Measurements from ENCODE around the gene TUBB6.

The TUBB6 gene

GRCh38 chr18:12362473-12363174 is 54.6 kb downstream of the TUBB6 start:
- H3K27ac Mint-ChIP-seq: no peak overlapping the region
- H3K4me3 Mint-ChIP-seq: no peak overlapping the region
- no peaks in the 10 kb centered on the region for H3K9me3 Mint-ChIP-seq
- peaks cover 43% of the 10 kb centered on the region for H3K36me3 Mint-ChIP-seq (ENCODE audit: low read depth)
- peaks cover 4% of the 10 kb centered on the region for H3K4me1 Mint-ChIP-seq (ENCODE audit: low read depth)
- no peaks in the 10 kb centered on the region for H3K27me3 Mint-ChIP-seq (ENCODE audit: low read depth)

- Mint-ChIP-seq H3K27ac (no peak overlapping the region), H3K9me3 (no peaks in the 10 kb centered on the region), H3K4me1 (ENCODE audit: low read depth) (peaks cover 7% of the 10 kb centered on the region), H3K36me3 (ENCODE audit: low read depth) (peaks cover 32% of the 10 kb centered on the region), H3K4me3 (no peak overlapping the region), H3K27me3 (ENCODE audit: low read depth) (no peaks in the 10 kb centered on the region)
These were observed 58.3 kb downstream of the TUBB6 start for GRCh38 chr18:12366379-12366778.

GRCh38 chr18:12366784-12367183 is 58.7 kb downstream of the TUBB6 start:
- no peak overlapping the region for H3K27ac Mint-ChIP-seq
- no peak overlapping the region for H3K4me3 Mint-ChIP-seq
- no peaks in the 10 kb centered on the region for H3K9me3 Mint-ChIP-seq
- H3K4me1 Mint-ChIP-seq (ENCODE audit: low read depth): peaks cover 11% of the 10 kb centered on the region
- H3K36me3 Mint-ChIP-seq (ENCODE audit: low read depth): peaks cover 31% of the 10 kb centered on the region
- no peaks in the 10 kb centered on the region for H3K27me3 Mint-ChIP-seq (ENCODE audit: low read depth)

- peaks cover 27% of the 10 kb centered on the region for H3K4me1 Mint-ChIP-seq (ENCODE audit: low read depth)
- H3K9me3 Mint-ChIP-seq: no peaks in the 10 kb centered on the region
- peaks cover 20% of the 10 kb centered on the region for H3K36me3 Mint-ChIP-seq (ENCODE audit: low read depth)
- H3K27me3 Mint-ChIP-seq (ENCODE audit: low read depth): no peaks in the 10 kb centered on the region
- H3K4me3 Mint-ChIP-seq: no peak overlapping the region
- H3K27ac Mint-ChIP-seq: no peak overlapping the region
These were observed 61.2 kb downstream of the TUBB6 start for GRCh38 chr18:12369211-12369610.

GRCh38 chr18:12371590-12371989 is 63.5 kb downstream of the TUBB6 start:
- no peaks in the 10 kb centered on the region for H3K9me3 Mint-ChIP-seq
- H3K27me3 Mint-ChIP-seq (ENCODE audit: low read depth): no peaks in the 10 kb centered on the region
- no peak overlapping the region for H3K4me3 Mint-ChIP-seq
- peaks cover 33% of the 10 kb centered on the region for H3K4me1 Mint-ChIP-seq (ENCODE audit: low read depth)
- H3K27ac Mint-ChIP-seq: peak overlapping the region; percentile 19
- H3K36me3 Mint-ChIP-seq (ENCODE audit: low read depth): peaks cover 14% of the 10 kb centered on the region

- no peak overlapping the region for H3K4me3 Mint-ChIP-seq
- H3K36me3 Mint-ChIP-seq (ENCODE audit: low read depth): peaks cover 8% of the 10 kb centered on the region
- no peak overlapping the region for H3K27ac Mint-ChIP-seq
These were observed 64.4 kb downstream of the TUBB6 start for GRCh38 chr18:12372406-12372805.

GRCh38 chr18:12373116-12373770 is 65.2 kb downstream of the TUBB6 start:
- no peaks in the 10 kb centered on the region for H3K9me3 Mint-ChIP-seq
- no peak overlapping the region for H3K27ac Mint-ChIP-seq
- H3K4me3 Mint-ChIP-seq: no peak overlapping the region

More at GRCh38 chr18:12372406-12372805, 64.4 kb downstream of the TUBB6 start:
- Mint-ChIP-seq H3K4me1 (ENCODE audit: low read depth) (peaks cover 32% of the 10 kb centered on the region), H3K27me3 (ENCODE audit: low read depth) (no peaks in the 10 kb centered on the region), H3K9me3 (no peaks in the 10 kb centered on the region)

GRCh38 chr18:12373771-12374116 is 65.7 kb downstream of the TUBB6 start:
- peaks cover 38% of the 10 kb centered on the region for H3K4me1 Mint-ChIP-seq (ENCODE audit: low read depth)
- H3K4me3 Mint-ChIP-seq: no peak overlapping the region
- H3K27ac Mint-ChIP-seq: no peak overlapping the region
- H3K9me3 Mint-ChIP-seq: no peaks in the 10 kb centered on the region
- H3K27me3 Mint-ChIP-seq (ENCODE audit: low read depth): peaks cover under 1% of the 10 kb centered on the region
- peaks cover 8% of the 10 kb centered on the region for H3K36me3 Mint-ChIP-seq (ENCODE audit: low read depth)

More at GRCh38 chr18:12373116-12373770, 65.2 kb downstream of the TUBB6 start:
- H3K36me3 Mint-ChIP-seq (ENCODE audit: low read depth): peaks cover 8% of the 10 kb centered on the region
- no peaks in the 10 kb centered on the region for H3K27me3 Mint-ChIP-seq (ENCODE audit: low read depth)
- H3K4me1 Mint-ChIP-seq (ENCODE audit: low read depth): peaks cover 38% of the 10 kb centered on the region

GRCh38 chr18:12374401-12374800 is 66.4 kb downstream of the TUBB6 start:
- Mint-ChIP-seq H3K4me3 (no peak overlapping the region), H3K4me1 (ENCODE audit: low read depth) (peaks cover 36% of the 10 kb centered on the region), H3K27me3 (ENCODE audit: low read depth) (peaks cover 7% of the 10 kb centered on the region), H3K36me3 (ENCODE audit: low read depth) (peaks cover 6% of the 10 kb centered on the region), H3K27ac (no peak overlapping the region), H3K9me3 (no peaks in the 10 kb centered on the region)

Data from T-helper 1 cell treated with Interleukin-12 subunit alpha and Interleukin-12 subunit beta and Interleukin-4 antibody, amounts not matched to agents 30 μg/mL and 1 μg/mL, for 36 hours (primary cell).